CD4-positive, alpha-beta T cell (primary cell): ENCODE data around the gene AVPR1B. TPM values are rescaled to one million over a fixed set of nuclear protein-coding genes. Genes with fewer than 3 reads are reported as not detected.

Source experiments
- ATAC-seq: fragments of 200-7000 bp; cut with Tn5 transposase; one replicate; pipeline ENCODE4 v1.10.0; 2022; ENCODE audit warnings: mild to moderate bottlenecking; ENCODE audit not compliant: poor library complexity
- CTCF ChIA-PET: fragments of 350-600 bp; sonication (Branson Sonifier 250); formaldehyde crosslinking; loops from one replicate; lab custom pipeline; 2021; ENCODE audit warnings: antibody characterized with exemption, inconsistent platforms; lab: Charles Lee
- POLR2A ChIA-PET: fragments of 350-600 bp; sonication (Branson Sonifier 250); formaldehyde crosslinking; loops from one replicate; lab custom pipeline; 2021; ENCODE audit warnings: antibody characterized with exemption, inconsistent platforms; lab: Charles Lee
- DNase-seq, 14 experiments: peaks; one replicate each; pipeline ENCODE4 v3.0.0-alpha.2; 2013 to 2020; ENCODE audit warnings: mixed read lengths in 2 of 14
- H3K27ac ChIP-seq, 2 donors: one replicate each; pipeline versions ENCODE4 v1.5.1 to v1.7.0; 2013; ENCODE audit warnings: low read length in 2 of 2, low read depth in 1 of 2, mild to moderate bottlenecking in 1 of 2
- H3K27me3 ChIP-seq, 2 experiments: 1 replicate in 1 of 2; 2 replicates in 1 of 2; pipeline versions ENCODE4 v1.6.1 to v1.7.0; 2013; ENCODE audit warnings: low read length in 2 of 2, control low read depth in 1 of 2, mild to moderate bottlenecking in 1 of 2, moderate library complexity in 1 of 2; ENCODE audit not compliant: insufficient read depth in 2 of 2, control insufficient read depth in 1 of 2
- H3K36me3 ChIP-seq: one replicate; pipeline ENCODE4 v1.6.1; 2013; ENCODE audit warnings: low read length, control low read depth; ENCODE audit not compliant: insufficient read depth
- H3K4me1 ChIP-seq: one replicate; pipeline ENCODE4 v1.6.1; 2013; ENCODE audit warnings: low read length, control low read depth; ENCODE audit not compliant: insufficient read depth
- H3K4me3 ChIP-seq: one replicate; pipeline ENCODE4 v1.5.1; 2013; ENCODE audit warnings: mild to moderate bottlenecking, low read length, moderate library complexity
- H3K9me3 ChIP-seq, 2 experiments: 1 replicate in 1 of 2; 2 replicates in 1 of 2; pipeline versions ENCODE4 v1.6.1 to v1.7.0; 2013; ENCODE audit warnings: low read length in 2 of 2, mild to moderate bottlenecking in 2 of 2, control low read depth in 1 of 2, moderate library complexity in 1 of 2; ENCODE audit not compliant: control insufficient read depth in 1 of 2, insufficient read depth in 1 of 2
- H3K27ac Mint-ChIP-seq: one replicate; pipeline ENCODE4 v1.8.0; 2020; ENCODE audit warnings: mixed read lengths
- H3K27me3 Mint-ChIP-seq: one replicate; pipeline ENCODE4 v1.8.0; 2021; ENCODE audit warnings: mixed read lengths
- H3K36me3 Mint-ChIP-seq: one replicate; pipeline ENCODE4 v1.8.0; 2021; ENCODE audit warnings: low read depth, mixed read lengths
- H3K4me1 Mint-ChIP-seq: one replicate; pipeline ENCODE4 v1.8.0; 2021; ENCODE audit warnings: low read depth, mixed read lengths
- H3K4me3 Mint-ChIP-seq: one replicate; pipeline ENCODE4 v1.8.0; 2020; ENCODE audit warnings: mild to moderate bottlenecking, mixed read lengths
- H3K9me3 Mint-ChIP-seq: one replicate; pipeline ENCODE4 v1.8.0; 2020; ENCODE audit warnings: mixed read lengths
- CTCF ChIP-seq: fragments of 200-600 bp; IDR thresholded peaks from one replicate; pipeline ENCODE4 v1.8.0; 2022; ENCODE audit warnings: antibody characterized with exemption, mild to moderate bottlenecking
- intact Hi-C, 2 experiments: fragments of 100-400 bp; cut with DNase I in 1 of 2; cut with micrococcal nuclease in 1 of 2; formaldehyde crosslinking; loops; one replicate each; pipeline versions ENCODE4 v1.15.1 to v1.9.0; 2023 to 2025; cut with DNase I, micrococcal nuclease
- total RNA-seq, 174 experiments: library from RNA in 2 of 174; stranded (reverse) in 2 of 174; gene quantifications; one replicate each; pipeline ENCODE4 v1.2.3 and lab custom pipeline; 2021 to 2026

The AVPR1B gene
- total RNA-seq, 2 experiments from 2014 or later, result not detected

GRCh38 chr1:206102292-206102936, 14.8 kb downstream of the AVPR1B start:
- H3K4me3 Mint-ChIP-seq, result no peak overlapping the region
- H3K27me3 ChIP-seq, result no peaks in the 10 kb centered on the region
- POLR2A ChIA-PET, result no interaction called here
- intact Hi-C loops, result loop anchor here in 1 of 2 experiments (1.0 kb wide), 1 partner anchor 11 kb away; no protein-coding TSS in a partner anchor
- H3K4me1 Mint-ChIP-seq, result no peaks in the 10 kb centered on the region
- no peaks in the 10 kb centered on the region for H3K4me1 ChIP-seq
- ATAC-seq (no peak), DNase-seq (no peak)
- TF ChIP-seq CTCF, result no peak
- H3K36me3 ChIP-seq, result no peaks in the 10 kb centered on the region
- peaks cover 12% of the 10 kb centered on the region for H3K27me3 Mint-ChIP-seq
- no peak overlapping the region for H3K27ac ChIP-seq
- no peak overlapping the region for H3K27ac Mint-ChIP-seq
- CTCF ChIA-PET, result interaction anchor here (0.9 to 1.3 kb wide), 2 partner anchors 79 to 310 kb away, joined by 3 to 4 read pairs; partner anchors contain the start of gene CTSE
- H3K36me3 Mint-ChIP-seq, result no peaks in the 10 kb centered on the region
- H3K4me3 ChIP-seq, result no peak overlapping the region
- no peaks in the 10 kb centered on the region for H3K9me3 Mint-ChIP-seq
- H3K9me3 ChIP-seq, result no peaks in the 10 kb centered on the region

DNA sequence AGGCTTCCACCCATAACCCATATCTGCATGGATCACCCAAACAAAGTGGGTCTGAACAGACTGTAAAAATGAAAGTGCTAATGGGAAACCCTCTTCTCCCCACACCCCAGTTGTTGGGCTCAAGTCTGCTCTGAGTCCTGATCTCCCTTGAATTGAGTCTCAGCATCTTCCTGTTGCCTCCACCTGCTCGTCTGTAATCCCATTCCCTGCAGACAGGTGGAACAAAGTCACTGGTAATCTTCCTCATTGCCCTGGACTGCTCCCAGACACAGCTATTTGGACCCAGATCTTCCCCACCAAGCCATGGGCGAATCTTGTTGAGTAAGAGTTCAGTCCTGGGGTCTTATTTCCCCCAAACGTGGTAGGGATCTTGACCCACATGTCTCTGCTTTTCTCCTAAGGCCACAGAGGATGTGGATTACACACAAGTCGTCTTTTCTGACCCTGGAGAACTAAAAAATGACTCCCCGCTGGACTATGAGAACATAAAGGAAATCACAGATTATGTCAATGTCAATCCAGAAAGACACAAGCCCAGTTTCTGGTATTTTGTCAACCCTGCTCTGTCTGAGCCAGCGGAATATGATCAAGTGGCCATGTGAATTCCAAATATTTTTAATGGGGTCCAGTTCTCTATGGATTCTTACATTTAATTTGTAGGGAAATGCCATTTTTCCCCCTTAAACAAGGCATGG, 15.7 kb downstream of the AVPR1B start:
- H3K4me1 Mint-ChIP-seq, result no peaks in the 10 kb centered on the region
- no peak overlapping the region for H3K4me3 Mint-ChIP-seq
- H3K36me3 ChIP-seq, result no peaks in the 10 kb centered on the region
- intact Hi-C loops, result loop anchor here in 1 of 2 experiments (1.0 kb wide), 1 partner anchor 12 kb away; no protein-coding TSS in a partner anchor
- H3K27me3 Mint-ChIP-seq, result peaks cover 16% of the 10 kb centered on the region
- no peak overlapping the region for H3K27ac ChIP-seq
- DNase-seq, result no peak
- no peak for TF ChIP-seq CTCF
- H3K4me1 ChIP-seq, result no peaks in the 10 kb centered on the region
- no peaks in the 10 kb centered on the region for H3K27me3 ChIP-seq
- no peaks in the 10 kb centered on the region for H3K9me3 ChIP-seq
- no peaks in the 10 kb centered on the region for H3K9me3 Mint-ChIP-seq
- H3K4me3 ChIP-seq, result no peak overlapping the region
- no peak overlapping the region for H3K27ac Mint-ChIP-seq
- CTCF ChIA-PET, result no interaction called here
- H3K36me3 Mint-ChIP-seq, result no peaks in the 10 kb centered on the region
- ATAC-seq, result no peak
- POLR2A ChIA-PET, result no interaction called here

- no peaks in the 10 kb centered on the region for H3K9me3 Mint-ChIP-seq
- no peaks in the 10 kb centered on the region for H3K27me3 ChIP-seq
- intact Hi-C loops, result no loop called here
- no peak overlapping the region for H3K4me3 Mint-ChIP-seq
- ChIA-PET POLR2A (no interaction called here), CTCF (no interaction called here)
- no peak for DNase-seq
- H3K27me3 Mint-ChIP-seq, result peaks cover 16% of the 10 kb centered on the region
- H3K36me3 Mint-ChIP-seq, result no peaks in the 10 kb centered on the region
- ATAC-seq, result no peak
- TF ChIP-seq CTCF, result no peak
- no peaks in the 10 kb centered on the region for H3K4me1 ChIP-seq
- no peak overlapping the region for H3K4me3 ChIP-seq
- H3K27ac ChIP-seq, result no peak overlapping the region
- H3K36me3 ChIP-seq, result no peaks in the 10 kb centered on the region
- H3K4me1 Mint-ChIP-seq, result no peaks in the 10 kb centered on the region
- H3K9me3 ChIP-seq, result no peaks in the 10 kb centered on the region
- no peak overlapping the region for H3K27ac Mint-ChIP-seq
Observed at GRCh38 chr1:206100226-206100815, 16.9 kb downstream of the AVPR1B start.
